C4-2B (cell line): ENCODE data around the gene LEPR.

Experiments used
- H3K27ac ChIP-seq: fragments of 450-650 bp; 2 replicates; pipeline ENCODE4 v1.5.1; 2017
- CTCF ChIP-seq: fragments of 450-650 bp; conservative IDR thresholded peaks from 2 replicates; pipeline ENCODE4 v1.5.1; 2017; ENCODE audit warnings: mild to moderate bottlenecking
- ZFX ChIP-seq: fragments of 450-650 bp; IDR thresholded peaks from 2 replicates; pipeline ENCODE4 v1.6.1; 2017

LEPR gene

GRCh38 chr1:65425697-65426096, 5.2 kb downstream of the LEPR start:
- TF ChIP-seq ZFX (no peak), CTCF (no peak)
- no peak overlapping the region for H3K27ac ChIP-seq

GRCh38 chr1:65429078-65429477, 8.6 kb downstream of the LEPR start:
- no peak overlapping the region for H3K27ac ChIP-seq
- TF ChIP-seq CTCF (no peak), ZFX (no peak)

- TF ChIP-seq CTCF (no peak), ZFX (no peak)
- H3K27ac ChIP-seq, result no peak overlapping the region
Measured at GRCh38 chr1:65429806-65430205, 9.3 kb downstream of the LEPR start.

GRCh38 chr1:65431111-65431705, 10.7 kb downstream of the LEPR start:
- TF ChIP-seq ZFX (no peak), CTCF (peak; percentile 83)
- no peak overlapping the region for H3K27ac ChIP-seq

GRCh38 chr1:65432918-65433317, 12.4 kb downstream of the LEPR start:
- no peak overlapping the region for H3K27ac ChIP-seq
- TF ChIP-seq ZFX (no peak), CTCF (no peak)

GRCh38 chr1:65434255-65434654, 13.8 kb downstream of the LEPR start:
- TF ChIP-seq CTCF (peak; percentile 22; the same call in 1 of the 2 replicates), ZFX (no peak)
- H3K27ac ChIP-seq, result no peak overlapping the region

- TF ChIP-seq ZFX, result no peak
- no peak for TF ChIP-seq CTCF
- no peak overlapping the region for H3K27ac ChIP-seq
Measured at GRCh38 chr1:65434760-65435159, 14.3 kb downstream of the LEPR start.
